ENCODE measurements around the gene CADM2.

GRCh38 chr3:85228966-85229365, 270.2 kb downstream of the CADM2 start:
- no peak for TF ChIP-seq CTCF (conservative IDR thresholded peaks at IDR 0.05; ENCODE audit: low read depth in 2 of 2)
- TF ChIP-seq POLR2AphosphoS5 (IDR thresholded peaks at IDR 0.05; ENCODE audit: low read depth) = no peak
- no peak for TF ChIP-seq ZNF331 (CRISPR knock-in tag; IDR thresholded peaks at IDR 0.05; ENCODE audit: low read depth)
- no peak for TF ChIP-seq JUNB (IDR thresholded peaks at IDR 0.05; ENCODE audit: unreplicated experiment)
- no peak for TF ChIP-seq STAT1 (IDR thresholded peaks at IDR 0.05; ENCODE audit: unreplicated experiment)
- TF ChIP-seq REST (IDR thresholded peaks at IDR 0.05; ENCODE audit: unreplicated experiment) = no peak
- TF ChIP-seq EZH2 (IDR thresholded peaks at IDR 0.05; ENCODE audit: low read depth, unreplicated experiment) = no peak
- no peak for TF ChIP-seq NANOG (IDR thresholded peaks at IDR 0.05; ENCODE audit: borderline replicate concordance)
- no peak for TF ChIP-seq ETS1 (IDR thresholded peaks at IDR 0.05)
- no peak for TF ChIP-seq CREB1 (CRISPR knock-in tag; IDR thresholded peaks at IDR 0.05; ENCODE audit: low read depth)
- TF ChIP-seq EZH2phosphoT487 (IDR thresholded peaks at IDR 0.05; ENCODE audit: unreplicated experiment) = no peak
- peak; percentile 58; the same call in 1 of the 2 replicates for TF ChIP-seq ZNF462 (CRISPR knock-in tag; IDR thresholded peaks at IDR 0.05)
